GM13976 (cell line): ENCODE results near the gene PGAP2.
A peak's percentile ranks its signal among the peaks of the same experiment; 100 is the strongest.
"Not testable (repeated sequence)": the region's sequence is repeated elsewhere in the genome, so short reads cannot be mapped to it uniquely, and the experiment has no call there.

Experiments used
- DNase-seq: peaks from one replicate; pipeline ENCODE4 v3.0.0; 2012; ENCODE audit warnings: low spot score
- CTCF ChIP-seq: IDR thresholded peaks from 2 replicates; pipeline ENCODE4 v1.5.1; 2012; ENCODE audit warnings: borderline replicate concordance, mild to moderate bottlenecking; ENCODE audit not compliant: insufficient read depth; ENCODE audit errors: extremely low read depth, missing control alignments, control extremely low read depth
- in situ Hi-C: fragments of 300-500 bp; cut with MboI; formaldehyde crosslinking; loops from one replicate; pipeline ENCODE4 v1.12.0; 2022; ENCODE audit warnings: low sequenced_read_pairs, mixed read lengths, inconsistent platforms; ENCODE audit not compliant: unreplicated experiment

PGAP2 gene

GRCh38 chr11:3803726-3804495, 4.4 kb upstream of the PGAP2 start:
- no peak for TF ChIP-seq CTCF
- DNase-seq = no peak
- in situ Hi-C loops = no loop called here

- in situ Hi-C loops = no loop called here
- peak; percentile 83 for DNase-seq
Measured at GRCh38 chr11:3808861-3809623, 682 bp downstream of the PGAP2 start.

GRCh38 chr11:3809624-3809928, 1.2 kb downstream of the PGAP2 start:
- no peak for TF ChIP-seq CTCF
- in situ Hi-C loops = no loop called here
- DNase-seq = no peak

More at GRCh38 chr11:3808861-3809623, 682 bp downstream of the PGAP2 start:
- TF ChIP-seq CTCF = peak; percentile 42

GRCh38 chr11:3810446-3810845, 2.1 kb downstream of the PGAP2 start:
- no peak for DNase-seq
- no peak for TF ChIP-seq CTCF
- in situ Hi-C loops = no loop called here

- in situ Hi-C loops = no loop called here
- no peak for TF ChIP-seq CTCF
- DNase-seq = no peak
Measured at GRCh38 chr11:3810951-3811350, 2.6 kb downstream of the PGAP2 start.

GRCh38 chr11:3814832-3815231, 6.5 kb downstream of the PGAP2 start:
- DNase-seq, in situ Hi-C loops: not testable (repeated sequence)

GRCh38 chr11:3815845-3816244, 7.5 kb downstream of the PGAP2 start:
- no peak for TF ChIP-seq CTCF
- DNase-seq = no peak
- in situ Hi-C loops = no loop called here
